ENCODE results near the gene TMEM38B. TPM values are rescaled to one million over a fixed set of nuclear protein-coding genes. Genes with fewer than 3 reads are reported as not detected.
"Not testable (repeated sequence)": the region's sequence is repeated elsewhere in the genome, so short reads cannot be mapped to it uniquely, and the experiment has no call there.

The TMEM38B gene
- total RNA-seq, 1 donor = 18.3 TPM

GRCh38 chr9:105712773-105713172 is 18.4 kb downstream of the TMEM38B start:
- DNase-seq (ENCODE audit: low read depth in 2 of 3, low spot score in 2 of 3) = no peak

GRCh38 chr9:105713260-105714019 is 19.1 kb downstream of the TMEM38B start:
- DNase-seq (ENCODE audit: low read depth in 2 of 3, low spot score in 2 of 3) = no peak

GRCh38 chr9:105714020-105714331 is 19.6 kb downstream of the TMEM38B start:
- DNase-seq (ENCODE audit: low read depth in 2 of 3, low spot score in 2 of 3) = no peak

GRCh38 chr9:105716146-105716545 is 21.8 kb downstream of the TMEM38B start:
- no peak for DNase-seq (ENCODE audit: low read depth in 2 of 3, low spot score in 2 of 3)

- no peak for DNase-seq (ENCODE audit: low read depth in 2 of 3, low spot score in 2 of 3)
Observed at GRCh38 chr9:105722099-105722498, 27.8 kb downstream of the TMEM38B start.

- no peak for DNase-seq (ENCODE audit: low read depth in 2 of 3, low spot score in 2 of 3)
Observed at GRCh38 chr9:105725370-105725769, 31.0 kb downstream of the TMEM38B start.

GRCh38 chr9:105728230-105728629 is 33.9 kb downstream of the TMEM38B start:
- DNase-seq (ENCODE audit: low read depth in 2 of 3, low spot score in 2 of 3) = not testable (repeated sequence)

- DNase-seq (ENCODE audit: low read depth in 2 of 3, low spot score in 2 of 3) = not testable (repeated sequence)
Observed at GRCh38 chr9:105731420-105731819, 37.1 kb downstream of the TMEM38B start.

GRCh38 chr9:105735366-105735765 is 41.0 kb downstream of the TMEM38B start:
- DNase-seq (ENCODE audit: low read depth in 2 of 3, low spot score in 2 of 3) = peak in 2 of 3 donors; percentile 14 to 59

- no peak for DNase-seq (ENCODE audit: low read depth in 2 of 3, low spot score in 2 of 3)
Observed at GRCh38 chr9:105737205-105737604, 42.9 kb downstream of the TMEM38B start.

- DNase-seq (ENCODE audit: low read depth in 2 of 3, low spot score in 2 of 3) = no peak
Observed at GRCh38 chr9:105742088-105742487, 47.7 kb downstream of the TMEM38B start.

- DNase-seq (ENCODE audit: low read depth in 2 of 3, low spot score in 2 of 3) = not testable (repeated sequence)
Observed at GRCh38 chr9:105747325-105747724, 53.0 kb downstream of the TMEM38B start.

- no peak for DNase-seq (ENCODE audit: low read depth in 2 of 3, low spot score in 2 of 3)
Observed at GRCh38 chr9:105751761-105752160, 57.4 kb downstream of the TMEM38B start.

- no peak for DNase-seq (ENCODE audit: low read depth in 2 of 3, low spot score in 2 of 3)
Observed at GRCh38 chr9:105757496-105758251, 63.3 kb downstream of the TMEM38B start.

GRCh38 chr9:105760053-105760452 is 65.7 kb downstream of the TMEM38B start:
- no peak for DNase-seq (ENCODE audit: low read depth in 2 of 3, low spot score in 2 of 3)

GRCh38 chr9:105782561-105783494 is 88.5 kb downstream of the TMEM38B start:
- DNase-seq (ENCODE audit: low read depth in 2 of 3, low spot score in 2 of 3) = not testable (repeated sequence)

- DNase-seq (ENCODE audit: low read depth in 2 of 3, low spot score in 2 of 3) = not testable (repeated sequence)
Observed at GRCh38 chr9:105783495-105783872, 89.1 kb downstream of the TMEM38B start.

GRCh38 chr9:105786796-105787195 is 92.5 kb downstream of the TMEM38B start:
- not testable (repeated sequence) for DNase-seq (ENCODE audit: low read depth in 2 of 3, low spot score in 2 of 3)

- no peak for DNase-seq (ENCODE audit: low read depth in 2 of 3, low spot score in 2 of 3)
Observed at GRCh38 chr9:105816202-105816744, 121.9 kb downstream of the TMEM38B start.

- DNase-seq (ENCODE audit: low read depth in 2 of 3, low spot score in 2 of 3) = no peak
Observed at GRCh38 chr9:105816981-105817380, 122.6 kb downstream of the TMEM38B start.

GRCh38 chr9:105818903-105819302 is 124.6 kb downstream of the TMEM38B start:
- no peak for DNase-seq (ENCODE audit: low read depth in 2 of 3, low spot score in 2 of 3)

Data from hematopoietic multipotent progenitor cell (in vitro differentiated cells).